Measurements from ENCODE around the gene LPA.
"Not testable (repeated sequence)": the region's sequence is repeated elsewhere in the genome, so short reads cannot be mapped to it uniquely, and the experiment has no call there.

DNA sequence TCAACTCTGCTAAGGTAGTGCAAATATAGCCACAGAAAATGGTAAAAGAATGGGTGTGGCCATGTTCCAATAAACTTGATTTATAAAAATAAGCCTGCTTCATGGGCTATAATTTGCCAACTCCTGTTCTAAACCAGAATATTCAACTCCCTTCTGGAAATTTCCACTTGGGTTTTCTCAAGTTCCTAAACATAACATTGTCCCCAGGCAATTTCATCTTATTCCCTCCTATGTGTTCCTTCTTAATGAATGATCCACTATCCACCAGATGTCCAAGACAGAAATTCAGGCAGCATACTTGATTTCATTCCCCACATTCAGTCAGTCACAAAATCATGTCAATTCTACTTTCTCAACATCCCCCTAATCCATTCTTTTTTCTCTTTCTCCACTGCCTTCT is 30.9 kb upstream of the LPA start:
- TF ChIP-seq, protein P1, sequence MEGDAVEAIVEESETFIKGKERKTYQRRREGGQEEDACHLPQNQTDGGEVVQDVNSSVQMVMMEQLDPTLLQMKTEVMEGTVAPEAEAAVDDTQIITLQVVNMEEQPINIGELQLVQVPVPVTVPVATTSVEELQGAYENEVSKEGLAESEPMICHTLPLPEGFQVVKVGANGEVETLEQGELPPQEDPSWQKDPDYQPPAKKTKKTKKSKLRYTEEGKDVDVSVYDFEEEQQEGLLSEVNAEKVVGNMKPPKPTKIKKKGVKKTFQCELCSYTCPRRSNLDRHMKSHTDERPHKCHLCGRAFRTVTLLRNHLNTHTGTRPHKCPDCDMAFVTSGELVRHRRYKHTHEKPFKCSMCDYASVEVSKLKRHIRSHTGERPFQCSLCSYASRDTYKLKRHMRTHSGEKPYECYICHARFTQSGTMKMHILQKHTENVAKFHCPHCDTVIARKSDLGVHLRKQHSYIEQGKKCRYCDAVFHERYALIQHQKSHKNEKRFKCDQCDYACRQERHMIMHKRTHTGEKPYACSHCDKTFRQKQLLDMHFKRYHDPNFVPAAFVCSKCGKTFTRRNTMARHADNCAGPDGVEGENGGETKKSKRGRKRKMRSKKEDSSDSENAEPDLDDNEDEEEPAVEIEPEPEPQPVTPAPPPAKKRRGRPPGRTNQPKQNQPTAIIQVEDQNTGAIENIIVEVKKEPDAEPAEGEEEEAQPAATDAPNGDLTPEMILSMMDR (conservative IDR thresholded peaks at IDR 0.05; ENCODE audit: low read depth, low read length) = not testable (repeated sequence)
- TF ChIP-seq EZH2 (IDR thresholded peaks at IDR 0.05; ENCODE audit: low read length, unreplicated experiment); EZH2phosphoT487 (IDR thresholded peaks at IDR 0.05; ENCODE audit: borderline replicate concordance, low read length): not testable (repeated sequence)

Data from PC-3 (cell line).